Lower leg skin (tissue), 4 donors: Measurements from ENCODE around the gene SMAD5. TPM values are rescaled to one million over a fixed set of nuclear protein-coding genes. Genes with fewer than 3 reads are reported as not detected.

Source experiments
- DNase-seq, 2 donors: peaks; one replicate each; pipeline ENCODE4 v3.0.0-alpha.2; 2019; ENCODE audit warnings: low spot score in 2 of 2
- H3K4me3 ChIP-seq: fragments of 200-600 bp; sonication (generic); 2 replicates; pipeline ENCODE4 v1.5.1; 2017; ENCODE audit warnings: mild to moderate bottlenecking, low read depth; ENCODE audit not compliant: poor library complexity, severe bottlenecking
- CTCF ChIP-seq, 3 donors: fragments of 450-650 bp; IDR thresholded peaks; one replicate each; pipeline ENCODE4 v1.5.1; 2016; ENCODE audit warnings: antibody characterized with exemption in 3 of 3, mild to moderate bottlenecking in 3 of 3, moderate library complexity in 2 of 3
- POLR2A ChIP-seq, 2 donors: fragments of 450-650 bp; IDR thresholded peaks; one replicate each; pipeline ENCODE4 v1.6.1; 2016 to 2017; ENCODE audit warnings: antibody characterized with exemption in 2 of 2, mild to moderate bottlenecking in 1 of 2, moderate library complexity in 1 of 2
- WGBS, 2 donors: methylation state at CpG; one replicate each; pipeline ENCODE4 v1.1.5; 2018; 5-methylcytosine and 5-hydroxymethylcytosine counted together
- intact Hi-C: fragments of 100-400 bp; cut with DNase I; formaldehyde crosslinking; loops from one replicate; pipeline ENCODE4 v1.15.0; 2023; ENCODE audit warnings: low total_unique reads
- total RNA-seq, 4 donors: library from RNA; depleted of rRNA; stranded (reverse); fragments of >200 nt; gene quantifications; one replicate each; pipeline ENCODE4 v1.1.0, GENCODE V29; 2016

Gene SMAD5
- total RNA-seq, 4 donors from 2014 or later = 43.3 to 102 (median 65.1) TPM

- H3K4me3 ChIP-seq = no peak overlapping the region
- intact Hi-C loops = no loop called here
- WGBS, 2 donors = 88 to 96% methylated on average over 1 of the region's 1 CpG
- TF ChIP-seq CTCF (IDR thresholded peaks at IDR 0.05) (no peak), POLR2A (IDR thresholded peaks at IDR 0.05) (no peak)
- DNase-seq = no peak
Observed at GRCh38 chr5:136108766-136109165, 23.9 kb upstream of the SMAD5 start.

- WGBS, 2 donors = 85% methylated on average over 5 of the region's 5 CpGs
- no peak for DNase-seq
- H3K4me3 ChIP-seq = no peak overlapping the region
- no peak for TF ChIP-seq CTCF (IDR thresholded peaks at IDR 0.05)
- TF ChIP-seq POLR2A (IDR thresholded peaks at IDR 0.05) = no peak
- intact Hi-C loops = no loop called here
Observed at GRCh38 chr5:136109453-136110135, 23.1 kb upstream of the SMAD5 start.

- intact Hi-C loops = no loop called here
- WGBS, 2 donors = 80 to 89% methylated on average over 2 of the region's 2 CpGs
- H3K4me3 ChIP-seq = no peak overlapping the region
- DNase-seq = no peak
- no peak for TF ChIP-seq CTCF (IDR thresholded peaks at IDR 0.05)
- no peak for TF ChIP-seq POLR2A (IDR thresholded peaks at IDR 0.05)
Observed at GRCh38 chr5:136113606-136114005, 19.0 kb upstream of the SMAD5 start.

- TF ChIP-seq CTCF (IDR thresholded peaks at IDR 0.05) (no peak), POLR2A (IDR thresholded peaks at IDR 0.05) (no peak)
- intact Hi-C loops = no loop called here
- WGBS, 2 donors = 51 to 73% methylated on average over 5 of the region's 5 CpGs
- no peak for DNase-seq
- H3K4me3 ChIP-seq = no peak overlapping the region
Observed at GRCh38 chr5:136114414-136115125, 18.1 kb upstream of the SMAD5 start.

- DNase-seq = no peak
- 63 to 64% methylated on average over 1 of the region's 1 CpG for WGBS, 2 donors
- intact Hi-C loops = no loop called here
- no peak for TF ChIP-seq CTCF (IDR thresholded peaks at IDR 0.05)
- no peak for TF ChIP-seq POLR2A (IDR thresholded peaks at IDR 0.05)
- H3K4me3 ChIP-seq = no peak overlapping the region
Observed at GRCh38 chr5:136115183-136115865, 17.3 kb upstream of the SMAD5 start.
